ENCODE data around the gene FICD.

The FICD gene

GRCh38 chr12:108523365-108523764, 8.3 kb downstream of the FICD start:
- no peak for TF ChIP-seq CTCF (IDR thresholded peaks at IDR 0.05; ENCODE audit: low read depth, low read length, missing control alignments)
- H3K4me3 ChIP-seq (replicated peaks; ENCODE audit: low read depth, low read length) = no peak overlapping the region
- no peak for DNase-seq (ENCODE audit: extremely low read depth, low read depth)

- no peak for TF ChIP-seq CTCF (IDR thresholded peaks at IDR 0.05; ENCODE audit: low read depth, low read length, missing control alignments)
- no peak overlapping the region for H3K4me3 ChIP-seq (replicated peaks; ENCODE audit: low read depth, low read length)
- no peak for DNase-seq (ENCODE audit: extremely low read depth, low read depth)
These were observed 10.6 kb downstream of the FICD start for GRCh38 chr12:108525681-108526080.

GRCh38 chr12:108526482-108527165, 11.5 kb downstream of the FICD start:
- TF ChIP-seq CTCF (IDR thresholded peaks at IDR 0.05; ENCODE audit: low read depth, low read length, missing control alignments) = no peak
- no peak for DNase-seq (ENCODE audit: extremely low read depth, low read depth)
- no peak overlapping the region for H3K4me3 ChIP-seq (replicated peaks; ENCODE audit: low read depth, low read length)

GRCh38 chr12:108527166-108527496, 12.1 kb downstream of the FICD start:
- no peak overlapping the region for H3K4me3 ChIP-seq (replicated peaks; ENCODE audit: low read depth, low read length)
- no peak for TF ChIP-seq CTCF (IDR thresholded peaks at IDR 0.05; ENCODE audit: low read depth, low read length, missing control alignments)
- no peak for DNase-seq (ENCODE audit: extremely low read depth, low read depth)

GRCh38 chr12:108530161-108530560, 15.1 kb downstream of the FICD start:
- no peak for TF ChIP-seq CTCF (IDR thresholded peaks at IDR 0.05; ENCODE audit: low read depth, low read length, missing control alignments)
- H3K4me3 ChIP-seq (replicated peaks; ENCODE audit: low read depth, low read length) = no peak overlapping the region
- no peak for DNase-seq (ENCODE audit: extremely low read depth, low read depth)

GRCh38 chr12:108531929-108532848, 17.1 kb downstream of the FICD start:
- DNase-seq (ENCODE audit: extremely low read depth, low read depth) = peak; percentile 52
- TF ChIP-seq CTCF (IDR thresholded peaks at IDR 0.05; ENCODE audit: low read depth, low read length, missing control alignments) = no peak

More at GRCh38 chr12:108531929-108532848, 17.1 kb downstream of the FICD start:
- no peak overlapping the region for H3K4me3 ChIP-seq (replicated peaks; ENCODE audit: low read depth, low read length)
